Measurements from ENCODE around the gene ZNG1C.
"Not testable (repeated sequence)": the region's sequence is repeated elsewhere in the genome, so short reads cannot be mapped to it uniquely, and the experiment has no call there.

DNA sequence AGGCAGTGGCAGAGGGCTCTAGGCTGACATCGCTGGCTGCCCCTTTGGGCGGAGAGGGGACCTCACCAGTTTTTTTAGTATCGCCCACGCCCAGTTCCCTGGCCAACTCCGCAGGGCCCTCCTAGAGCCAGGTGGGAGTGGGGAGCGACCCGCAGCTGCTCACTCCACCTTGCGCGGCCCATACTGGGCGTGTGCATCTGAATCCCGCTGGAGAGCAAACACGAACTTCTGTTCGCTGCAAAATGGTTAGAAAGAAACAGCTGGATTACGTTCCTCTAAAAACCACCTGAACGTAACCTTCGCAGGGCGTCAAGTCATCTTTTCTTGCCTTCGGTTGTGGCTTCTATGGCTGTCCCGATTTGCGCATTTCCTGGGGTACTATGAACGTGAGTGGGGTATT is 62.4 kb downstream of the ZNG1C start:
- not testable (repeated sequence) for TF ChIP-seq CTCF (IDR thresholded peaks at IDR 0.05; ENCODE audit: extremely low read depth in 1 of 2, insufficient read depth in 1 of 2, low read depth in 1 of 2, low read length in 2 of 2); EZH2 (IDR thresholded peaks at IDR 0.05; ENCODE audit: borderline replicate concordance, low read depth, low read length, severe bottlenecking); MYC (IDR thresholded peaks at IDR 0.05; ENCODE audit: low read depth, low read length); POLR2A (IDR thresholded peaks at IDR 0.05; ENCODE audit: low read depth, low read length); POLR2AphosphoS5 (IDR thresholded peaks at IDR 0.05; ENCODE audit: insufficient read depth, low read depth, low read length); GATA2 (IDR thresholded peaks at IDR 0.05; ENCODE audit: insufficient read depth, insufficient read length, low read depth, low read length)
- TF ChIP-seq, protein P1, sequence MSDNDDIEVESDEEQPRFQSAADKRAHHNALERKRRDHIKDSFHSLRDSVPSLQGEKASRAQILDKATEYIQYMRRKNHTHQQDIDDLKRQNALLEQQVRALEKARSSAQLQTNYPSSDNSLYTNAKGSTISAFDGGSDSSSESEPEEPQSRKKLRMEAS (IDR thresholded peaks at IDR 0.05; ENCODE audit: insufficient read depth, insufficient read length) = not testable (repeated sequence)

Data from endothelial cell of umbilical vein (primary cell).